HG03280 (cell line): Measurements from ENCODE around the gene PIK3CB.
"Not testable (repeated sequence)": the region's sequence is repeated elsewhere in the genome, so short reads cannot be mapped to it uniquely, and the experiment has no call there.

Experiments used
- ATAC-seq: cut with Tn5 transposase; IDR thresholded peaks from one replicate; pipeline ENCODE4 v1.9.1; 2021; ENCODE audit warnings: mild to moderate bottlenecking, moderate library complexity; ENCODE audit not compliant: unreplicated experiment

Gene PIK3CB

GRCh38 chr3:138848696-138849095 is 14.0 kb upstream of the PIK3CB start:
- ATAC-seq = no peak

- not testable (repeated sequence) for ATAC-seq
These were observed 12.1 kb upstream of the PIK3CB start for GRCh38 chr3:138846824-138847223.

GRCh38 chr3:138846262-138846791 is 11.6 kb upstream of the PIK3CB start:
- ATAC-seq = no peak

- ATAC-seq = no peak
These were observed 11.0 kb upstream of the PIK3CB start for GRCh38 chr3:138845771-138846173.

GRCh38 chr3:138845181-138845601 is 10.5 kb upstream of the PIK3CB start:
- ATAC-seq = no peak

- ATAC-seq = no peak
These were observed 7.9 kb upstream of the PIK3CB start for GRCh38 chr3:138842483-138843188.

- not testable (repeated sequence) for ATAC-seq
These were observed 3.7 kb upstream of the PIK3CB start for GRCh38 chr3:138838385-138838784.

- ATAC-seq = not testable (repeated sequence)
These were observed 1.1 kb upstream of the PIK3CB start for GRCh38 chr3:138835846-138836245.

- no peak for ATAC-seq
These were observed 649 bp upstream of the PIK3CB start for GRCh38 chr3:138835397-138835757.

- ATAC-seq = peak; percentile 49
These were observed 681 bp downstream of the PIK3CB start for GRCh38 chr3:138833899-138834595.

- not testable (repeated sequence) for ATAC-seq
These were observed 2.2 kb downstream of the PIK3CB start for GRCh38 chr3:138832473-138833057.

- ATAC-seq = no peak
These were observed 4.7 kb downstream of the PIK3CB start for GRCh38 chr3:138829886-138830510.

GRCh38 chr3:138829097-138829496 is 5.6 kb downstream of the PIK3CB start:
- no peak for ATAC-seq

- ATAC-seq = no peak
These were observed 7.5 kb downstream of the PIK3CB start for GRCh38 chr3:138827222-138827621.

GRCh38 chr3:138825336-138825735 is 9.4 kb downstream of the PIK3CB start:
- no peak for ATAC-seq

GRCh38 chr3:138824114-138824506 is 10.6 kb downstream of the PIK3CB start:
- ATAC-seq = no peak

GRCh38 chr3:138820379-138820778 is 14.3 kb downstream of the PIK3CB start:
- not testable (repeated sequence) for ATAC-seq

- ATAC-seq = no peak
These were observed 16.4 kb downstream of the PIK3CB start for GRCh38 chr3:138818185-138818860.

- no peak for ATAC-seq
These were observed 17.0 kb downstream of the PIK3CB start for GRCh38 chr3:138817695-138818094.

- ATAC-seq = no peak
These were observed 21.9 kb downstream of the PIK3CB start for GRCh38 chr3:138812806-138813205.
